ENCODE results near the gene PIK3C2B. TPM values are rescaled to one million over a fixed set of nuclear protein-coding genes. Genes with fewer than 3 reads are reported as not detected.

Gene PIK3C2B
- total and polyA plus RNA-seq, 2 of the 8 experiments (the other 6 are each of a cell fraction or from before 2014, with no cell fraction given), result 20.4 to 36.7 TPM

DNA sequence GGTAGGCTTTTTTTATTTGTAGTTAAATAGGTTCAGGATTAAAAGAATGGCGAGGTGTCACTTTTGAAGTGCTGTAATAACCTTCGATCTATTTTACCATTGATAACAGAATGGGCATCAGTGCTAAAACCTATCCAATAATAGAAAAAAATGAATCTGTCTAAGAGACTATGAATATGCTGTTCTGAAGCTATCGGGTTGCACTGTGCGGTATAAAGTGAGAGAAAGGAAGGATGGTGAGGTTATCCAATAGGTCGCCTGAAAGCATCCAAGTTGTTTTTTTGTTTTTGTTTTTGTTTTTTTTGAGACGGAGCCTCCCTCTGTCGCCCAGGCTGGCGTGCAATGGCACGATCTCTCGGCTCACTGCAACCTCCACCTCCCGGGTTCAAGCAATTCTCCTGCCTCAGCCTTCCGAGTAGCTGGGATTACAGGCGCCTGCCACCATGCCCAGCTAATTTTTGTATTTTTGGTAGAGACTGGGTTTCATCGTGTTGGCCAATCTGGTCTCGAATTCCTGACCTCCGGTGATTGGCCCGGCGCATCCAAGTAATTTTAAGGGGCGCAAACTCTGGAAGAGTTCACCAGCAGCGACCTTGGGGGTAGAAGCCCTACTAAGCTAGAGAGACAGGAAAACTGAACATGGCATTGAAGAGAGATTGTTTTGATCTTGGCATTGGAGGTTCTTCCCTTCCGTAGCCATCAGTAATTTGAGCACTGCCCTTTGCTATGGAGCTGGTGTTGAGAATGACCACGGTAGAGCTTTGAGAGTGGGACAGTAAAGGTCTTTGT lies 12.9 kb upstream of the PIK3C2B start (continued):
- TF ChIP-seq RNF2 (IDR thresholded peaks at IDR 0.05; ENCODE audit: borderline replicate concordance, low read depth, low read length, missing control alignments, poor library complexity, severe bottlenecking) (no peak), TAF1 (IDR thresholded peaks at IDR 0.05; ENCODE audit: low read depth, low read length) (peak; percentile 84), EGR1 (IDR thresholded peaks at IDR 0.05; ENCODE audit: borderline replicate concordance, low read depth, low read length) (no peak), YY1 (IDR thresholded peaks at IDR 0.05; ENCODE audit: low read depth, low read length) (peak; percentile 35; the same call in 1 of the 2 replicates), CREB1 (IDR thresholded peaks at IDR 0.05) (no peak), SIN3A (conservative IDR thresholded peaks at IDR 0.05 in 1 of 2, IDR thresholded peaks at IDR 0.05 in 1 of 2; ENCODE audit: low read depth in 1 of 2, low read length in 2 of 2) (0 out of 4 replicates have a peak, but pooled peaks of 1 of the 2 experiments have one; percentile 19), GABPA (IDR thresholded peaks at IDR 0.05; ENCODE audit: borderline replicate concordance, insufficient read depth, low read length) (no peak), ASH2L (IDR thresholded peaks at IDR 0.05; ENCODE audit: low read length) (peak; percentile 81), POU5F1 (IDR thresholded peaks at IDR 0.05; ENCODE audit: low read depth, low read length) (no peak), EZH2 (IDR thresholded peaks at IDR 0.05; ENCODE audit: low read depth, low read length, severe bottlenecking) (no peak), SP4 (IDR thresholded peaks at IDR 0.05; ENCODE audit: low read length) (no peak), NRF1 (IDR thresholded peaks at IDR 0.05; ENCODE audit: low read depth, low read length) (no peak), NANOG (IDR thresholded peaks at IDR 0.05; ENCODE audit: insufficient read depth, low read depth, low read length, poor library complexity, severe bottlenecking) (no peak), SIX5 (IDR thresholded peaks at IDR 0.05; ENCODE audit: low read depth, low read length) (peak; percentile 36; the same call in 1 of the 2 replicates), RXRA (IDR thresholded peaks at IDR 0.05; ENCODE audit: insufficient read depth, low read depth, low read length) (no peak), BRCA1 (IDR thresholded peaks at IDR 0.05; ENCODE audit: low read depth, low read length) (no peak), BACH1 (IDR thresholded peaks at IDR 0.05; ENCODE audit: low read length) (no peak)
- TF ChIP-seq, protein P1, sequence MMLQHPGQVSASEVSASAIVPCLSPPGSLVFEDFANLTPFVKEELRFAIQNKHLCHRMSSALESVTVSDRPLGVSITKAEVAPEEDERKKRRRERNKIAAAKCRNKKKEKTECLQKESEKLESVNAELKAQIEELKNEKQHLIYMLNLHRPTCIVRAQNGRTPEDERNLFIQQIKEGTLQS (IDR thresholded peaks at IDR 0.05; ENCODE audit: insufficient read depth, low read depth, low read length), result no peak
- TF ChIP-seq, protein P2, sequence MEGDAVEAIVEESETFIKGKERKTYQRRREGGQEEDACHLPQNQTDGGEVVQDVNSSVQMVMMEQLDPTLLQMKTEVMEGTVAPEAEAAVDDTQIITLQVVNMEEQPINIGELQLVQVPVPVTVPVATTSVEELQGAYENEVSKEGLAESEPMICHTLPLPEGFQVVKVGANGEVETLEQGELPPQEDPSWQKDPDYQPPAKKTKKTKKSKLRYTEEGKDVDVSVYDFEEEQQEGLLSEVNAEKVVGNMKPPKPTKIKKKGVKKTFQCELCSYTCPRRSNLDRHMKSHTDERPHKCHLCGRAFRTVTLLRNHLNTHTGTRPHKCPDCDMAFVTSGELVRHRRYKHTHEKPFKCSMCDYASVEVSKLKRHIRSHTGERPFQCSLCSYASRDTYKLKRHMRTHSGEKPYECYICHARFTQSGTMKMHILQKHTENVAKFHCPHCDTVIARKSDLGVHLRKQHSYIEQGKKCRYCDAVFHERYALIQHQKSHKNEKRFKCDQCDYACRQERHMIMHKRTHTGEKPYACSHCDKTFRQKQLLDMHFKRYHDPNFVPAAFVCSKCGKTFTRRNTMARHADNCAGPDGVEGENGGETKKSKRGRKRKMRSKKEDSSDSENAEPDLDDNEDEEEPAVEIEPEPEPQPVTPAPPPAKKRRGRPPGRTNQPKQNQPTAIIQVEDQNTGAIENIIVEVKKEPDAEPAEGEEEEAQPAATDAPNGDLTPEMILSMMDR (IDR thresholded peaks at IDR 0.05; ENCODE audit: control extremely low read depth in 1 of 3, insufficient read depth in 1 of 3, low read depth in 1 of 3, low read length in 3 of 3), result no peak
- TF ChIP-seq, protein P3, sequence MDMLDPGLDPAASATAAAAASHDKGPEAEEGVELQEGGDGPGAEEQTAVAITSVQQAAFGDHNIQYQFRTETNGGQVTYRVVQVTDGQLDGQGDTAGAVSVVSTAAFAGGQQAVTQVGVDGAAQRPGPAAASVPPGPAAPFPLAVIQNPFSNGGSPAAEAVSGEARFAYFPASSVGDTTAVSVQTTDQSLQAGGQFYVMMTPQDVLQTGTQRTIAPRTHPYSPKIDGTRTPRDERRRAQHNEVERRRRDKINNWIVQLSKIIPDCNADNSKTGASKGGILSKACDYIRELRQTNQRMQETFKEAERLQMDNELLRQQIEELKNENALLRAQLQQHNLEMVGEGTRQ (IDR thresholded peaks at IDR 0.05; ENCODE audit: low read length), result no peak
